GM20000 (cell line): ENCODE measurements around the gene CBX6.

Source experiments
- DNase-seq: peaks from one replicate; pipeline ENCODE4 v3.0.0; 2012; ENCODE audit warnings: low spot score
- TF ChIP-seq, protein P1 (sequence below): IDR thresholded peaks from 2 replicates; pipeline ENCODE4 v1.5.1; 2012; ENCODE audit warnings: mild to moderate bottlenecking, control low read depth; ENCODE audit errors: extremely low read depth, missing control alignments

Gene CBX6

GRCh38 chr22:38841635-38842034 is 30.4 kb downstream of the CBX6 start:
- no peak for DNase-seq

GRCh38 chr22:38841211-38841610 is 30.8 kb downstream of the CBX6 start:
- TF ChIP-seq, protein P1, sequence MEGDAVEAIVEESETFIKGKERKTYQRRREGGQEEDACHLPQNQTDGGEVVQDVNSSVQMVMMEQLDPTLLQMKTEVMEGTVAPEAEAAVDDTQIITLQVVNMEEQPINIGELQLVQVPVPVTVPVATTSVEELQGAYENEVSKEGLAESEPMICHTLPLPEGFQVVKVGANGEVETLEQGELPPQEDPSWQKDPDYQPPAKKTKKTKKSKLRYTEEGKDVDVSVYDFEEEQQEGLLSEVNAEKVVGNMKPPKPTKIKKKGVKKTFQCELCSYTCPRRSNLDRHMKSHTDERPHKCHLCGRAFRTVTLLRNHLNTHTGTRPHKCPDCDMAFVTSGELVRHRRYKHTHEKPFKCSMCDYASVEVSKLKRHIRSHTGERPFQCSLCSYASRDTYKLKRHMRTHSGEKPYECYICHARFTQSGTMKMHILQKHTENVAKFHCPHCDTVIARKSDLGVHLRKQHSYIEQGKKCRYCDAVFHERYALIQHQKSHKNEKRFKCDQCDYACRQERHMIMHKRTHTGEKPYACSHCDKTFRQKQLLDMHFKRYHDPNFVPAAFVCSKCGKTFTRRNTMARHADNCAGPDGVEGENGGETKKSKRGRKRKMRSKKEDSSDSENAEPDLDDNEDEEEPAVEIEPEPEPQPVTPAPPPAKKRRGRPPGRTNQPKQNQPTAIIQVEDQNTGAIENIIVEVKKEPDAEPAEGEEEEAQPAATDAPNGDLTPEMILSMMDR, result no peak
- no peak for DNase-seq

More at GRCh38 chr22:38841635-38842034, 30.4 kb downstream of the CBX6 start:
- TF ChIP-seq, protein P1, result no peak

- no peak for DNase-seq
Measured at GRCh38 chr22:38840129-38840528, 31.9 kb downstream of the CBX6 start.

DNA sequence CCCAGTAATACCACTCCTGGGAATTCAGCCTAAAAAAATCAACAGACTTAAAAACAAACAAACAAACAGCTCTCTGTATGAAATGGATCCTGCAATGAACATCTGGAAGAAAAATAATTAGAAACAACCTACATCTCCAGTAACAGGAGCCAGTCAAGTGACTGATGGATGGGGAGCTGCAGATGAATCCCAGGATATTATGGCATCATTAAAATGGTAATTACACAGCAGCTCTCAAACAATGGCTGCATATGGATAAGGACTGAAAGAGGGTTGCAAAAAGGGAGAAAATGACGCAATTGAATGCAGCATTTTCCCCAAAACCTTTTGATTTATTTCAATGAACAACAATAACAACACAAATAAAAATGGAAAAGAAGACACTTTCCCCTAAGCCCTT is 32.3 kb downstream of the CBX6 start:
- TF ChIP-seq, protein P1, result no peak
- no peak for DNase-seq

More at GRCh38 chr22:38840129-38840528, 31.9 kb downstream of the CBX6 start:
- TF ChIP-seq, protein P1, result no peak

- DNase-seq, result no peak
- TF ChIP-seq, protein P1, result no peak
Measured at GRCh38 chr22:38837414-38837928, 34.5 kb downstream of the CBX6 start.

DNA sequence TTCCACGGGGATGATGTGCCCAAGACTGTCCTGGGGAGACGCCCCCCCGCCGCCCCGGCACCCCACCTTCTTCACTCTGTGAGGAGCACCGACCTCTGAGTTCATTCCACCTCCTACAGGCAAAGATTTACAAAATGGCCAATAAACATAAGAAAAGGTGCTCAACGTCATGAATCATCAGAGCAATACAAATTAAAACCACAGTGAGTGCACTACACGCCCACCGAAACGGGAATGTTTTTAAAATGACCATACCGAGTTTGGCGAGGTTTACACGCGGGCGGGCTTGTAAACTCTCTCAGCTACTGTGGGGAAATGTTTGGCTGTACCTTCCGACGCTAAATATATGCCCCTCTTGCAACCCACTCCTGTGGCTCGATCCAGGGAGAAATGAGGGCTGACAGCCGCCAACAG is 36.1 kb downstream of the CBX6 start:
- DNase-seq, result no peak
- TF ChIP-seq, protein P1, result no peak

GRCh38 chr22:38834991-38835390 is 37.0 kb downstream of the CBX6 start:
- TF ChIP-seq, protein P1, result no peak
- no peak for DNase-seq
